GM21576 (cell line): Measurements from ENCODE around the gene HERC3.
A peak's percentile ranks its signal among the peaks of the same experiment; 100 is the strongest.
"Not testable (repeated sequence)": the region's sequence is repeated elsewhere in the genome, so short reads cannot be mapped to it uniquely, and the experiment has no call there.

Experiments used
- ATAC-seq: cut with Tn5 transposase; IDR thresholded peaks from one replicate; pipeline ENCODE4 v1.9.1; 2021; ENCODE audit warnings: mild to moderate bottlenecking, moderate library complexity; ENCODE audit not compliant: unreplicated experiment

Gene HERC3

DNA sequence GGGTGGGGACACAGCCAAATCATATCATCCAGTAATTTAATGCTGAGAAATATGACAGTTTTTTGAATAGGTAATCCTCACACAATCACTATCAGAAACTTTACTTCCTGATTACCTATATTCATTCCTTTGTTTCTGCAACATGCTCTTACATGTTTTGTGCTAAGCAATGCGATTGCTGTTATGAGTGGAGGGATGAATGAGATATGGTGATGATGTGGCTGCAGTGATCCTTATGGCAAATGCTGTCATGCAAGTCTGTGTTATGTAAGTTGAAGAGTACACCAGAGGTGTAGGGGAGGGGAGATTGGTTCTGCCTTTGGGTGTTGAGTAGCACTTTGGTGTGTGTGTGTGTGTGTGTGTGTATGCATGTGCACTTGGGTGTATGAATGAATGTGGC is 14.6 kb downstream of the HERC3 start:
- no peak for ATAC-seq

- ATAC-seq: no peak
These were observed 17.1 kb downstream of the HERC3 start for GRCh38 chr4:88609387-88609786.

DNA sequence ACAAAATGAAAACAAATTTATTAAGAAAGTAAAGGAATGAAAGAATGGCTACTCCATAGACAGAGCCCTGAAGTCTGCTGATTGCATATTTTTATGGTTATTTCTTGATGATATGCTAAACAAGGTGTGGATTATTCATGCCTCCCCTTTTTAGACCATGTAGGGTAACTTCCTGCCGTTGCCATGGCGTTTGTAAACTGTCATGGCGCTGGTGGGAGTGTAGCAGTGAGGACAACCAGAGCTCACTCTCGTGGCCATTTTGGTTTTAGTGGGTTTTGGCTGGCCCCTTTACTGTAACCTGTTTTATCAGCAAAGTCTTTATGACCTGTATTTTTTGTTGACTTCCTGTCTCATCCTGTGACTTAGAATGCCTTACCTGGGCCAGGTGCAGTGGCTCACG is 17.5 kb downstream of the HERC3 start:
- not testable (repeated sequence) for ATAC-seq

DNA sequence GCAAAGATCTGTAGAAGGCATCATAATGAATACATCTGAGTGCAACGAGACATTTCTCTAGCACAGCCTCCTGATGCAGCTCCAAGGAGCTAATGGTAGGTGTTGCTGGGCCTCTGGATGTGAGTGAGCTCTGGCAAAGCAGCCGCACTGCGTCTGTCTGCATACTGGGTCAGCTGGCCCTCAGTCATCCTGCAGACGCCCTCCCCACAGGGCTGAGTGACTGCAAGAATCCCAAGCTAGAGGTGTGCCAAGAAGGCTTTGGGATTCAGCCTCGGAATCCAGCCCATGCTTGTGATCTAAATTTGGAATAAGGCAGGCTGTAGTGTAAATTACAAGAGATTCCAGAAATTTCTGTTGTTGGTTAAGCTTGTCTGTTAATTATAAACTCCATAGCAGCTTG is 18.5 kb downstream of the HERC3 start:
- no peak for ATAC-seq

DNA sequence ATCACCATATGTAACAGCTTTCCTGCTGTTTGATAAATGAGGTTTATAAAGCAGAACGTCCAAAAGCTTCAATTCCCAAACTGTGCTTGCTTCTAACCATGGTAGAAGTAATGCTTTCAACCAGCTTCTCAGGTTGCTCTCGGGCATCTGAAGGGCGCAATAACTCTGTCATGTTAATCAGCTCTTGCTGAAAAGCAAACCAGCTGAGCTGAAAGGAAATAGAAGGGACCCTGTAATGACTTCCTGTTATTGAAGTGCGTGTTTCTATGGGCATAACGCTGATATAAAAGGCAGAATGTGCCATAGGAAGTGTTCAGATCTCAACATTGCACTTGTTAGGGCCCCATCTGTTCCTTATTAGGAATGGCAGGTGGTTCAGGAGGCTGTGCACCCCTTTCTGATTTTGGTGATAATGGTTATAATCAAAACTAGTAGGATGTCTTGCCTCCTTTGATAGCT is 21.2 kb downstream of the HERC3 start:
- peak; percentile 49 for ATAC-seq

DNA sequence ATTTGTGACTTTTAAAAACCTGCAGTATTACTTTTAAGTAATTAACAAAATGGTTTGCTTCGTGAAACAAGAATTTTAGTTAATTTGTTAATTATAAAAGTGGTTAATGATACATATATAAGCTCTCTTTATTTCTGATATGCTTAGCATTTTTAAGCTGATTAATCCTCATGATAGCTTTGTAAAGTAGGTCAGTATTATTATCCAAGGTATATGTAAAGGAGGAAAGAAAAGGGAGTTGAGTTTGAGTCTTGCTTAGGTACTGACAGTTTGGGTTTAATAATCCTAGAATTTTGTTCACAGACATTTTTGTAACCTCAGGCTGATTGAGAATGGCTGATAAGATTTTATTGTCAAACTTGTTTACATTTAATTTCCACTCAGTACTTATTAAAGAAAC is 21.8 kb downstream of the HERC3 start:
- ATAC-seq: no peak

DNA sequence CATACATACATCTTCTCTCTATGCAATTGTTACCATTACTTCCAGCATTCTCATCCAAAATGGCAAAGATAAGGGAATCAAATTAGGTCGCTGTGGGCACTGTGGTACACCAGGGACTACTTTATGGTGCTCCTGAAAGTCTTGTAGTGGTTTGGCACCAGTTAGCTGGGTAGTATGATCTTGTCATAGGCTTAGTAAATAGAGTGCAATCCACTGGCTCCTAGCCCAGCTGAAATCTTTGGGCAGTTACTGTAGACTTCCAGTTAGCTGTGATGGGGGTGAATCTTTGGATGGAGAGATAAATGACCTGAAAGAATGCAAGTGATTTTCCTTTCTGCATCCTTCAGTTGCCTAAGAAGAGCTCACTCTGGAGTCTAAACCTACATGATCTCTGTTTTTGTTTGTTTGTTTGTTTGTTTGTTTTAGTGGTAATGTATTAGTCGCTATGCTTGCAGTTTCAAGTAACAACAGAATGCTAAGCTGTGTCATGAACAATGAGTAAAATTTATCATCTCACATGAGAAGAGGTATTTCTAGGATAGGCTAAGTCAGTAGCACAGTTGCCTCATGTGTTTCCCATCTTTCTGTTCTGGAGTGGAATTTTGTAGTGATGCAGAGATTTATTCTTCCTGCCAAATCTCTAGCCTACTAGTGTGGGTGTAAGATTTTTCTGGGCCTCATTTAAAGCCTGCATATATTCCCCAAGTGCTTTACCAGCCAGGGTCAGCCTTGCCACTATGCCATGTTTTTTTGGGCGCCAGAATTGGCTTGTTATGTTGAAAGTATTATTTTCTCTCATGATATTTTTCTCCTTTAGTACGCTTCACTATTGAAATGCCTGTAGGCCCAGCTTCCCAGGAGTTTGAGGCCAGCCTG is 24.2 kb downstream of the HERC3 start:
- ATAC-seq: no peak

DNA sequence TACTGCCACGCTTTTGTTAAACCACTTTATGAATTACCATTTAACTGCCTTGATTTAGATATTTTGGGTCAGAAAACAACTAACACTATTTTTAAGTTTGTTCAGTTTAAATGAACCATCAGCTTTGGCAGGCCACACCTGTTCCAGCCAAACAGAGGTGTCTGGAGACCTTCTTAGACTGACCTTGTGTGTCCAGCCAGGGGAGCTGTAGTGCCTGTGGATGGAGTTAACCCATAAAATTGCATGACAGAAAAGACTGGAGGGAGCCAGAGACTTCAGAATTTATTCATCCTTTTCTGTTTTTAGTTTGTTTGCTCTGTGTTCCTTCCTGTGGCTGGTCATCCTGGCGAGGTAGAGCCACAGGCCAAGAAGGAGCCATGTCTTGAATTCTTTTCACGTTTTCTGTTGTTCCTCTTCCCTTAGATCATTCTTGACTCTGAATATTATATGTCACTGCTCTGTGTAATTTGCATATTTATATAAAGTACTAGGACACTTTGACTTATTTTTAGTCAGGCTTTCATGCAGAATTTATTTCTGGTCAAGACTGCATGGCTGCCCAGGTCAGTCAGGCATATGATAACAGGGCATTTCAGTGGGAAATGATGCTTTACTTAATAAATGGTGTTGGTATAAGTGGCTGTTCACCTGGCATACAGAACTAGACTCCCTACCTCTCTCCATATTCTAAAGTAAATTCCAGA is 26.7 kb downstream of the HERC3 start:
- no peak for ATAC-seq

GRCh38 chr4:88619971-88620370 is 27.7 kb downstream of the HERC3 start:
- no peak for ATAC-seq

DNA sequence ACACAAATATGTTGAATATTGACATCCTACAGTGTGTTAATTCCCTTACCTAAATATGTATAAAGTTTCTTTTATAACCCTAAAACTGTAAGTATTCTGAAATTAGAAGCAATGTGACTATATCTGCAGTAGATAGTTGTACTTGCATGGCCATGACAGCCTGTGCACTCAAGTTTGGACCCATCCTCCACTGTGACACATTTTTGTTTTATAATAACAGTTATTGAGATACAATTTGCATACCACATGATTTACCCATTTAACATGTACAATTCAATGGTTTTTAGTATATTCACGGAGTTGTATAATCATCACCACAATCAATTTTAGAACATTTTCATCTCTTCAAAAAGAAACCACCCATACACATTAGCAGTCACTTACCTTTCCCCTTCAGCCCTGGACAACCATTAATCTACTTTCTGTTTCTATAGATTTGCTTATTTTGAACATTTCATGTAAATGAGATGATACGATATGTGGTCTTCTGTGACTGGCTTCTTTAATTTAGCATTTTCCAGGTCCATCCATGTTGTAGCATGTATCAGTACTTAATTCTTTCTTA is 29.6 kb downstream of the HERC3 start:
- ATAC-seq: no peak

- no peak for ATAC-seq
These were observed 30.8 kb downstream of the HERC3 start for GRCh38 chr4:88623097-88623496.

GRCh38 chr4:88628746-88629145 is 36.5 kb downstream of the HERC3 start:
- ATAC-seq: no peak

DNA sequence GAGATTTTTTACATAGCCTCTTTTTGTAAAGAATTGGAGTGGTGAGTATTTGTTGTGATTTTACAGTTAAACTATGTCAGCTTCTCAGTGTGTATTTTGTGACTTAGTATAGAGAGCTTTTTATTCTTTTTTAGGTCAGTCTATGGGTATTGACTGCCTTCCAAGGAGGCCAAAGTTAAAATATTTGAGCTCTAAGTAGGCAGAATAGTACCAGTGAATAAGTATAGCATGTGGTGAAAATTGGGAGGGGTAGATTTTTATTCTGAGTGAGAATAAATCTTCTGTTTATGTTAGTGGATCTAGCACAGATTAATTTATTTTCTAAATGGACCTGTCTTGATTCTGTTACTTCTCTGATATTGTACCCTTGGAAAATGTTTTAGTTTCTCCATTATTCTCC is 37.5 kb downstream of the HERC3 start:
- no peak for ATAC-seq

DNA sequence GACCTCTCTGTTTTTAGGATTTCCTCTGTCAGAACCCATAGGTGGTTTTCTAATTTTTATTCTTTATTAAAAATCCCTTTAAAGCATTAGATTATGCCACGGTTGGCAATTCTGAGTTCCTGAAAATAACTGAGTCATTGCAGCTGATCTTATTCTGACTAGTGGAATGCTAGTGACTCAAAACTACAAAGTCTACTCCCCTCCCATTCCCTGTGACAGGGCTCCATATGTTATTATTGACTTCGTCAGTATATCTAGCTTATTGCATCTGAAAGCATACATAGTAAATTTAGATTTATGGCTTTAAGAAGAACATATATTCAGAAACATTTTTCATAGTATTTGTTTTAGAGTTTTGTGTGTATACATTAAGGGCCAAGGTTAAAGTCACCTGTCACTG is 38.5 kb downstream of the HERC3 start:
- ATAC-seq: no peak

DNA sequence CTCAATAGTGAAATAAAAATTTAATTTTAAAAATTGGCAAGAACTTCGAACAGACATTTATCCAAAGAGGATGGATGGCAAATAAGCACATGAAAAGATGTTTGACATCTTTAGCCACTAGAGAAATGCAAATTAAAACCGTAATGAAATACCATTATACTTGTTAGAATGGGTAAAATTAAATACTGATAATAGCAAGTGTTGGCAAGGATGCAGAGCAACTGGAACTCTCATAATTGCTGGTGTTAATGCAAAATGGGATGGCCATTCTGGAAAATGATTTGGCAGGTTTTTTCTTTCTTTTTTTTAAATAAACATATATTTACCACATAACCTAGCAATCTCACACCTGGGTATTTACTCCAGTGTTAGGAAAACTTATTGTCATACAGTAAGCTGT is 51.7 kb downstream of the HERC3 start:
- no peak for ATAC-seq

- no peak for ATAC-seq
These were observed 53.7 kb downstream of the HERC3 start for GRCh38 chr4:88645994-88646393.

- ATAC-seq: no peak
These were observed 54.4 kb downstream of the HERC3 start for GRCh38 chr4:88646528-88647280.

DNA sequence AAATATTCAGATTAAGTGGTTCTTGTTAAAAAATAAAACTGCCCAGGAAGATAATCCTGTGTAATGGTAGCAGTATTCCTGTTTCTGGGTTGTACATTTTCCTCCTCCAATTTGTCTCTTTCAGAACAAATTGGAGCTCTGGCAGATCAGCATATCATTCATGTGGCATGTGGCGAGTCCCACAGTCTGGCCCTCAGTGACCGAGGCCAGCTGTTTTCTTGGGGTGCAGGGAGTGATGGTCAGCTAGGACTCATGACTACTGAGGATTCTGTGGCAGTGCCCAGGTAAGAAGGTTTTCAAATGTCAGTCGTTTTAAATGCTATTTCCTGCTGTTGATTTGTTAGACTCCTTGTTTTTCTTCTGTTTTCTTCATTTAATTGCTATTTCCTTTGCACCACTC is 57.4 kb downstream of the HERC3 start:
- no peak for ATAC-seq

DNA sequence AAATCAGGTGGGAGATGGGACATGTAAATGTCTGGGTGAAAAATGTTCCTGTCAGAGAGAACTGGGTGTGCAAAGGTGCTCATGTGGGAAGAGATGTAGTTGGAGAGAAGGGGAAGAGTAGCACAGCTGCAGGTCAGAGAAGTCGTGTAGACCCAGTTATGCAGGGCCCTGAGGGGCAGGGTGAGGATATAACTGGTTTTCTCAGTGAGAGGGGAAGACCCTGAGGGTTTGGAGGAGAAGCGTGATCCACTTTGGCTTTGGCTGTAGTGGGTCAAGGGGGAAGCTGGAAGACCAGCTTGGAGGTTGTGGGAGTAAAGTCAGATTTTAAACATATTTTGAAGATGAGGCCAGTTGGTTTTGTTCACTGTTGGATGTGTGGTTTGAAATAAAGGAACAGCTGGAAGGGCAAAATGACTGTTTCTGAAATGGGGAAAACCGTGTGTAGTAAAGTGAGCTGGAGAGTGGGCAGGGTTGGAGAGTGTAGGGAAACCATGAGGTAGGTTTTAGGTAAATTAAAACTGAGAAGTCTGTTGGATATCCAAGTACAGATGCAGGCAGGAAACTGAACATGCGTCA is 61.2 kb downstream of the HERC3 start:
- no peak for ATAC-seq

- no peak for ATAC-seq
These were observed 62.9 kb downstream of the HERC3 start for GRCh38 chr4:88655226-88655625.
